MM.1S (cell line): ENCODE measurements around the gene SFXN5.

ENCODE experiments used
- DNase-seq: peaks from one replicate; pipeline ENCODE4 v3.0.0-alpha.2; 2015
- H2AFZ ChIP-seq: fragments of 300-600 bp; sonication (generic); 2 replicates; pipeline ENCODE4 v1.6.0; 2016; ENCODE audit warnings: antibody characterized with exemption, low read length
- H3F3A ChIP-seq: fragments of 300-600 bp; sonication (generic); 2 replicates; pipeline ENCODE4 v1.6.1; 2016; ENCODE audit warnings: mild to moderate bottlenecking, antibody characterized with exemption, low read length, moderate library complexity, mixed read lengths; ENCODE audit not compliant: insufficient read depth
- H3K27ac ChIP-seq: fragments of 300-600 bp; sonication (generic); 2 replicates; pipeline ENCODE4 v1.5.1; 2016; ENCODE audit warnings: mild to moderate bottlenecking, low read length
- H3K27me3 ChIP-seq: fragments of 300-600 bp; sonication (generic); replicated peaks from 2 replicates; pipeline ENCODE4 v1.6.0; 2016; ENCODE audit warnings: low read length; ENCODE audit not compliant: insufficient read depth
- H3K36me3 ChIP-seq: fragments of 300-600 bp; sonication (generic); replicated peaks from 2 replicates; pipeline ENCODE4 v1.6.1; 2016; ENCODE audit warnings: mild to moderate bottlenecking, low read length, mixed read lengths; ENCODE audit not compliant: insufficient read depth
- H3K4me1 ChIP-seq: fragments of 300-600 bp; sonication (generic); 2 replicates; pipeline ENCODE4 v1.6.1; 2016; ENCODE audit warnings: low read length, mixed read lengths
- H3K4me2 ChIP-seq: fragments of 300-600 bp; sonication (generic); 2 replicates; pipeline ENCODE4 v1.6.0; 2016; ENCODE audit warnings: low read depth, low read length
- H3K4me3 ChIP-seq: fragments of 300-600 bp; sonication (generic); 2 replicates; pipeline ENCODE4 v1.5.1; 2016; ENCODE audit warnings: low read length, mixed read lengths
- H3K79me2 ChIP-seq: fragments of 300-600 bp; sonication (generic); 2 replicates; pipeline ENCODE4 v1.6.1; 2016; ENCODE audit warnings: mixed run types, low read length, mixed read lengths
- H3K9ac ChIP-seq: fragments of 300-600 bp; sonication (generic); 2 replicates; pipeline ENCODE4 v1.6.1; 2016; ENCODE audit warnings: low read length, mixed read lengths
- H3K9me2 ChIP-seq: fragments of 300-600 bp; sonication (generic); replicated peaks from 2 replicates; pipeline ENCODE4 v1.6.1; 2016; ENCODE audit warnings: mild to moderate bottlenecking, low read length, mixed read lengths; ENCODE audit not compliant: insufficient read depth
- H3K9me3 ChIP-seq: fragments of 300-600 bp; sonication (generic); replicated peaks from 2 replicates; pipeline ENCODE4 v1.6.1; 2016; ENCODE audit warnings: mild to moderate bottlenecking, low read length, mixed read lengths; ENCODE audit not compliant: insufficient read depth
- H4K20me1 ChIP-seq: fragments of 300-600 bp; sonication (generic); 2 replicates; pipeline ENCODE4 v1.6.1; 2016; ENCODE audit warnings: mild to moderate bottlenecking, low read length, moderate library complexity, mixed read lengths; ENCODE audit not compliant: insufficient read depth
- EZH2 ChIP-seq: fragments of 300-600 bp; sonication (generic); optimal IDR thresholded peaks from 2 replicates; pipeline ENCODE3; 2017; ENCODE audit warnings: low read depth, mild to moderate bottlenecking, antibody characterized with exemption, low read length, mixed read lengths
- EZH2phosphoT487 ChIP-seq: fragments of 300-600 bp; sonication (generic); IDR thresholded peaks from 2 replicates; pipeline ENCODE4 v1.6.1; 2018; ENCODE audit warnings: antibody characterized with exemption, low read length
- TF ChIP-seq, protein P1 (sequence below): fragments of 300-600 bp; sonication (generic); IDR thresholded peaks from 2 replicates; pipeline ENCODE4 v1.5.1; 2016; ENCODE audit warnings: antibody characterized with exemption, low read length, mixed read lengths

SFXN5 gene

DNA sequence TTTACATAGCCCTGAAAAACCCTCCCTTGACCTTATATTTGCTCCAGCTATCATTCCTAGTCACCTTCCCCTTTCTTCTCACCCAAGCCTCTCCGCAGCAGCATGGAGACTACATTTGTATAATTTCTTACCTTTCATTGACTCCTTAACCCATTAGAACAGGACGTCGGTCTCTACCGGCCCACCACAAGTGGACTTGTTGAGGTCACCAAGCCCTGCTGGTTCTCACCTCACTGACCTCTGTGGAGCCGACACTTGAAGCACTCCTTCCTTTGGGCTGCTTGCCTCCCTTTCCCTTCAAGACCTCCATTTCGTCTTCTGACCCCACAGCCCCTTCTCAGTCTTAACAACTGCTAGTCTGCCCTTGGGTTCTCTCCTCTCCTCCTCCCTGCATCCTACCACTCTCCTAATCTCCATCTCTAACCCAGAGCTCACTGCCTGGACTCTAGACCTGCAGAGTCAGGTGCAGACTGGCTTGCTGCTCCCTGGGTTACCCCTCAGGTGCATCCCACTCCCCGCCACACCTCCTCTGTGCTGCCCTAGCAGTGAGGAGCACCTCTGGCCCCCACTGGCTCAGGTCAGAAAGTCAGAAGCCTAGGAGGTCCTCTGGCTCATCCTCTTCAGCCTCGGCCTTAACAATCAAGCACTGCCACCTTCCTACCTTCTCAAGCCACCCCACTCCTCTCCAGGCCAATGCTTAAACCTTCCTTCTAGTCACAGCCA, 5.3 kb upstream of the SFXN5 start:
- Histone ChIP-seq H3K36me3 (no peaks in the 10 kb centered on the region), H3K9me2 (no peaks in the 10 kb centered on the region), H3K79me2 (no peaks in the 10 kb centered on the region), H2AFZ (no peak overlapping the region), H3K9me3 (no peaks in the 10 kb centered on the region), H3K4me1 (no peaks in the 10 kb centered on the region), H3K27ac (no peak overlapping the region), H3F3A (0 out of 2 replicates have a peak, but pooled peaks cover 5% of the 10 kb centered on the region), H3K9ac (no peak overlapping the region), H3K4me2 (no peak overlapping the region), H3K27me3 (no peaks in the 10 kb centered on the region), H3K4me3 (no peak overlapping the region), H4K20me1 (no peaks in the 10 kb centered on the region)
- TF ChIP-seq EZH2phosphoT487: no peak
- TF ChIP-seq EZH2: no peak
- TF ChIP-seq, protein P1, sequence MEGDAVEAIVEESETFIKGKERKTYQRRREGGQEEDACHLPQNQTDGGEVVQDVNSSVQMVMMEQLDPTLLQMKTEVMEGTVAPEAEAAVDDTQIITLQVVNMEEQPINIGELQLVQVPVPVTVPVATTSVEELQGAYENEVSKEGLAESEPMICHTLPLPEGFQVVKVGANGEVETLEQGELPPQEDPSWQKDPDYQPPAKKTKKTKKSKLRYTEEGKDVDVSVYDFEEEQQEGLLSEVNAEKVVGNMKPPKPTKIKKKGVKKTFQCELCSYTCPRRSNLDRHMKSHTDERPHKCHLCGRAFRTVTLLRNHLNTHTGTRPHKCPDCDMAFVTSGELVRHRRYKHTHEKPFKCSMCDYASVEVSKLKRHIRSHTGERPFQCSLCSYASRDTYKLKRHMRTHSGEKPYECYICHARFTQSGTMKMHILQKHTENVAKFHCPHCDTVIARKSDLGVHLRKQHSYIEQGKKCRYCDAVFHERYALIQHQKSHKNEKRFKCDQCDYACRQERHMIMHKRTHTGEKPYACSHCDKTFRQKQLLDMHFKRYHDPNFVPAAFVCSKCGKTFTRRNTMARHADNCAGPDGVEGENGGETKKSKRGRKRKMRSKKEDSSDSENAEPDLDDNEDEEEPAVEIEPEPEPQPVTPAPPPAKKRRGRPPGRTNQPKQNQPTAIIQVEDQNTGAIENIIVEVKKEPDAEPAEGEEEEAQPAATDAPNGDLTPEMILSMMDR: no peak
- no peak for DNase-seq

DNA sequence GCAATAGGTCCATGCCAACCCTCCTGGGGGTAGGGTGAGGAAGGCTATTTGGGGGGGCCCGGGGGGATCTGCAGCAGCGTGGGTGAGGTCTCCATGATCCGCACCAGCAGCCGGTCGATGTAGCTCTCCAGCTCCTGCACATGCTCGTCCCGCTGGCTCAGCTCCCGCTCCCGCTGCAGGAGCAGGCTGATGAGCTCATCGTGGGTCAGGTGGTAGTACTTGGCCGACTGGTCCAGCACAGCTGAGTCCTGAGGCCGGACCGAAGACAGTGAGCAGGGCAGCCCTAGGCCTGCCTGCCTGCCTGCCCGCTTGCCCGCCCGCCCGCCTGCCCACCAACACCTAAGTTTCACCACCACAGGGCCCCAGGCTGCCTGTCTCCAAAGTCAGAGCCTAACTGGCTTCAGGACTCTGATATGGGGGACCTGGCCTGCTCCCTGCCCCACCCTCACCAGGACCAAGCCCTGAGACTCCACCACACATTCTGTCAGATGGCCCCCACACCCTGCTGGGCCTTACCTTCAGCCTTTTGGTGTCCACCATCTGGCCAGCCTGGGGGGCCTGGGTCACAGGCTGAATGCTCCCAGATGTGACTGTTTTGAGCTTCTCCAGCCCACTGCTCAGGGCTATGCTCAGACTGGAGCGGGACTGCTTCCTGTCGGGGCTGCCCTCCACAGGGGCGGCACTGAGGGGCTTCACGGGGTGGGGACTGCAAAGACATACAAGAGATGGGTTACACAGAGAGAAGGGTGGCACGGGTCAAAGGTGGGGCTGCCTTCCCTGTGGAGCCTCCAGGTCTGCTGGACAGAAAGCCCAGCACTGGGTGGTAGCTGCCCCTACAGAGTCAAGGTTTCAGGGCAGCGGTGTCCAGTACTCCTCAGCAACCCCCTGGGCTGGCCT, 4.2 kb upstream of the SFXN5 start:
- Histone ChIP-seq H3K4me2 (no peak overlapping the region), H3K79me2 (peaks cover 3% of the 10 kb centered on the region), H3F3A (0 out of 2 replicates have a peak, but pooled peaks cover 5% of the 10 kb centered on the region), H3K9ac (no peak overlapping the region), H4K20me1 (no peaks in the 10 kb centered on the region), H3K4me1 (no peaks in the 10 kb centered on the region), H3K9me3 (no peaks in the 10 kb centered on the region), H3K36me3 (no peaks in the 10 kb centered on the region), H2AFZ (no peak overlapping the region), H3K9me2 (no peaks in the 10 kb centered on the region), H3K27ac (no peak overlapping the region), H3K27me3 (no peaks in the 10 kb centered on the region), H3K4me3 (no peak overlapping the region)
- TF ChIP-seq, protein P1: no peak
- TF ChIP-seq EZH2 (no peak), EZH2phosphoT487 (no peak)
- no peak for DNase-seq

DNA sequence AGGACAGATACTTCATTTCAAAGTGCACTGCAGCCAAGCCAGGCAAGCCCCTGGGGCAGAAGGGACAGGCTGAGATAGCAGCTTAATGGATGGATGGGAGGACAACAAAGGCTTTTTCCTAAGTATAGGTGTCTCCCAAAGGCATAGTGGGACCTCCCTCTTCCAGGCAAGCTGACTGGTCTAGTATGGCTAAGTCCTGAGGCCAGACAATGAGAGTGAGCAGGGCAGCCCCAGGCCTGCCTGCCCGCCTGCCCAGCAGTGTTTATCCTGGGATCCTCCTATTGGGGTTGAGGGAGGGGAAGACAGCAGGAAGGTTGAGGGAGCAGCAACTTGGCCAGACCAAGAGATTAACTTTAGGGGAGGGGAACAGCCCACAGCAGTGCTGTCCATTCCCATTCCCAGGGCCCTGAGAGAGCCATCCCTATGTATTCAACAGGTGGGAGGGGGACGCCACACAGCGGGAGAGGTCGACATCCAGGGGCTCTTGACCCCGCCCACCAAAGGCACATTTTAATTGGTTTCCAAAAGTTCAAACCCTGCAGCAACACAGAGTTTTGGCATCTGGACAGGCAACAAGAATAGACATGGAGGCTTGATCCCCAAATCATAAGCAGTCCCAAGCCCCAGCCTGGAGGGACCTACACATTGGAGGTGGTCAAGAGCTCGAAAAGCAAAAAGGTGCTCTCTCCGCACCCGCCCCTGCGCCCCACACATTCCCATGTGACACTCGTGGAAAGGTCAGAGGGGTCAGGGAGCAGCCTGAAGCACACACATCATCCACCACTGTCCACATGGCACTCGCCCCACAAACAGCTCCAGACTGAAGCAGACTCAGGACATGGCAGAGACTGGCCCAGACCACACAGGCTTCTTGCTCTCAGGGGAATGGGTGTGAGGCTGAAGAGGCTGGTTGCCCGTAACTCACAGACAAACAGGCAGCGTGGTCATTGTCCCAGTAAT, 2.9 kb upstream of the SFXN5 start:
- Histone ChIP-seq H4K20me1 (no peaks in the 10 kb centered on the region), H3K4me1 (peaks cover 6% of the 10 kb centered on the region; the same call in 1 of the 2 replicates), H3K27ac (no peak overlapping the region), H3K9ac (no peak overlapping the region), H3K9me3 (no peaks in the 10 kb centered on the region), H3K36me3 (no peaks in the 10 kb centered on the region), H3K4me3 (no peak overlapping the region), H3K4me2 (no peak overlapping the region), H2AFZ (no peak overlapping the region), H3K27me3 (no peaks in the 10 kb centered on the region), H3K9me2 (no peaks in the 10 kb centered on the region), H3K79me2 (peaks cover 16% of the 10 kb centered on the region), H3F3A (0 out of 2 replicates have a peak, but pooled peaks cover 5% of the 10 kb centered on the region)
- TF ChIP-seq EZH2phosphoT487 (no peak), EZH2 (no peak)
- TF ChIP-seq, protein P1: no peak
- no peak for DNase-seq
